ENCODE results near the gene STAB1.

Gene STAB1

DNA sequence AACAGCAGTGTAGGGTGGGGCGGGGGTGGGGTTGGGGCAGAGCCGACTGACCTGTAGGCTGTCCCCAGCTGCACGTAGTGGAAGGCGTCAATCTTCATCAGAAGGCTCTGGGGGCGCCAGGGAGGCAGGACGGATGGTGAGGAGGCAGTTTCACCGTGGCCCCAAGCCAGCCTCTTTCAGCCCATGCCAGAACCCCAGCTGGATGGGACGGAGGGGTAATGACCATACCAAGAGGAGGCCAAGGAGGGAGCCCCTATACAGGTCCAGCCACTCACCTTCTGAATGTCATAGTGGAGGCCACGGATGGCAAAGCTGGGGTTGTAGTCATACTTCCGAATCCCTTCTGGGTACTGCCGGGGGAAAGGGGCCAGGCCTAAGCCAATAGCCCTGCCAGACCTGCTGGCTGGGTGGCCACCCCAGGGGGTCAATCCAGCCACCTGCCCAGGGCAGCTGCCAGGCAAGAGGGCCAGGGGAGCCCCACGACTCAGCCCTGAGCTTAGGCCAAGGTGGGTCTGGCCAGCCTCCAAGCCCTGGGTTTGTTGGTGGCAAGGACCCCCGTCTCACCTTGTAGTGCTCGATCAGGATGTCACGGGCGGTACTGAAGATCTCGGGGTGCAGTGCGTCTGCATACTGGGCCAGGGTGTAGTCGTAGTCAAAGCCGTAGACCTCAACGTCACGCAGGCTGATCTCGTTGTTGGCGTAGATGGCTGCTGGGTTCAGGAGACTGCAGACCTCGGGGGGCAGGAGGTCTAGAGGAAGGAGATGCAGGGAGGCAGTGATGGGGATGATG is 33.6 kb downstream of the STAB1 start:
- TF ChIP-seq, protein P1, sequence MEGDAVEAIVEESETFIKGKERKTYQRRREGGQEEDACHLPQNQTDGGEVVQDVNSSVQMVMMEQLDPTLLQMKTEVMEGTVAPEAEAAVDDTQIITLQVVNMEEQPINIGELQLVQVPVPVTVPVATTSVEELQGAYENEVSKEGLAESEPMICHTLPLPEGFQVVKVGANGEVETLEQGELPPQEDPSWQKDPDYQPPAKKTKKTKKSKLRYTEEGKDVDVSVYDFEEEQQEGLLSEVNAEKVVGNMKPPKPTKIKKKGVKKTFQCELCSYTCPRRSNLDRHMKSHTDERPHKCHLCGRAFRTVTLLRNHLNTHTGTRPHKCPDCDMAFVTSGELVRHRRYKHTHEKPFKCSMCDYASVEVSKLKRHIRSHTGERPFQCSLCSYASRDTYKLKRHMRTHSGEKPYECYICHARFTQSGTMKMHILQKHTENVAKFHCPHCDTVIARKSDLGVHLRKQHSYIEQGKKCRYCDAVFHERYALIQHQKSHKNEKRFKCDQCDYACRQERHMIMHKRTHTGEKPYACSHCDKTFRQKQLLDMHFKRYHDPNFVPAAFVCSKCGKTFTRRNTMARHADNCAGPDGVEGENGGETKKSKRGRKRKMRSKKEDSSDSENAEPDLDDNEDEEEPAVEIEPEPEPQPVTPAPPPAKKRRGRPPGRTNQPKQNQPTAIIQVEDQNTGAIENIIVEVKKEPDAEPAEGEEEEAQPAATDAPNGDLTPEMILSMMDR (IDR thresholded peaks at IDR 0.05; ENCODE audit: extremely low read depth, insufficient read depth, missing control alignments) = no peak
- in situ Hi-C loops (cut with MboI; ENCODE audit: low pct_unique_long_range_greater_than_20kb, low sequenced_read_pairs, unreplicated experiment) = no loop called here
- DNase-seq (ENCODE audit: low spot score) = no peak

DNA sequence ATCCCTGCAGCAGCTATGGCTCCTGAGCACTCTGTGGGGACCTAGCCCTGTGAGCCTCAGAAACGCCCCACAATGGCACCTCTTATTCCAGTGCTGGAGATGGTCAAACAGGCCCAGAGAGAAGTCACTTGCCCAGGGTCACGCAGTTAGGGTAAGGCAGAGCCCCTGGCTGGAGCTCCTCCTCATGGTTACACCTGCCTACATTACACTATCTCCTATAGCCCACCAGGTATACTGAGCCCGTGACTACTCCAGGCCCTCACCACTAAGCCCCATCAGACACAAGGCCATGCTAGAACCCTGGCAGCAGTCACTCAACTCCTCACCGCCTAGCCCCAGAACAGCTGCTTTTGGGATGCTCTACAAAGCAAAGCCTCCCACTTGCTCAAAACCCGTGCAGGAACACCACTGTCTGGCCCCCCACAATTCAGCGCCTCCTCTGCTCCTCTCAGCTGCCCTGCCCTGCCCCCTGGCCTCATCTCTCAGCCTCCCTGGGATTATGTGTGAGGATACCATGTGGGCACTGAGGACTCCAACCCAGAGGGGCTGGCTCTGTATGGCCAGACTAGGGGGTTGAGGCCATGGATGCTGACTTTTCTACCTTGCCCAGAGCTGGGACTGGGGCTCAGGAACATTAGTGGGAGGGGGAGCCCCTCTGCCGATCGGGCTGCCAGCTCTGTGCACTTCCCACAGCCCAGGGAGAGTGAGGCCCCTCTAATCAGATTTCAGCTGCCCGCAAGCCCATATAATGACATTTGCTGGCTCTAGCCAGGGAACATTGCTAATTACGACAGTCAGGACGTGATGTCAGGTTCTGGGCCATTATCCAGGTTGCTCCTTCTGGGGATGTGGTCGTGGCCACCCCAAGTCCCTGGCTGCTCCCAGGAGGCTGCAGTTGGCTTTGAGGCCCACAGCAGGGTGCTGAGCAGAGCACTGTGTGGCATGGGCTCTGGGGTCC is 34.5 kb downstream of the STAB1 start:
- in situ Hi-C loops (cut with MboI; ENCODE audit: low pct_unique_long_range_greater_than_20kb, low sequenced_read_pairs, unreplicated experiment) = no loop called here

DNA sequence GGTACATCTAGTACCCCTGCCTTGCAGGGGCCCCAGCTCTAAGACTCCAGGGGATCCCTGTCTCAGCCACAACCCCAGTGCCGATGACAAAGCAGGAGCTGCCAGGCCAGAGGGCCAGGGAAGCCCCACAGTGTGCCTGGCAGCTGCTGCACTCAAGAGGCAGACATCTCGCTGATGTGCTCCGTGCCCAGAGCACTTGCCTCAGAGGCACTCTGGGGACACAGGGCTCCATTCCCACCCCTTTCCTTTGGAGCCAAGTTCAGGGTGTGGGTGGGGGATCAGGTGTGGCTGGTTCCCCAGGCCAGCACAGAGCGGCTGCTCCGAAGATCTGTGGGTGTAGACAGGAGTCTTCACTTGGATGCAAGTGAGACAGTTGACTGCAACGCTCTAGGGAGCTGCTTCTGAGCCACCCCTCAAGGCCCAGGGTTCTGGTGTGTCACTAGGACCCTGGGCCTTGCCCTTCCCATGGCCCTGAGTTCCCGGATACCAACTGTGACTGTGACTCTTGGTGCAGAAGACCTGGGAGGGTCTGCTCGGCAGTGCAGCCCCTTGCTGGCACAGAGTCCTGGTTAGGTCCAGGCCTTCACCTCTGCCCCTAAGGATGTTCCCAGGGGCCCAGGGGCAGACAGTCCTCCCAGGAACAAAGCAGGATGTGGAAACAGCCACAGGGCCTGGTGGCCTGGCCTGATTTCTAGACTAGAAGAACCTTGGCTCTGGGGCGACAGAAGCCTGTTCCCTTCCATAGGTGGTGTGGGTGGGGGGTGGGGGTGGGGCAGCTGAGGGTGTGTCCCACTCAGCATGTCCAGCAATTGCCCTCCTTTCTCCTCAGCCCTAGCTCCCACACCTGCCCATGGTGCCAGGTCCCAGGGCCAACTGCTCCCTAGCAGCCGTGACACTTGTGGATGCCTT is 36.0 kb downstream of the STAB1 start:
- DNase-seq (ENCODE audit: low spot score) = peak; percentile 17
- in situ Hi-C loops (cut with MboI; ENCODE audit: low pct_unique_long_range_greater_than_20kb, low sequenced_read_pairs, unreplicated experiment) = no loop called here
- TF ChIP-seq, protein P1 (IDR thresholded peaks at IDR 0.05; ENCODE audit: extremely low read depth, insufficient read depth, missing control alignments) = no peak

More for the DNA sequence above, 34.5 kb downstream of the STAB1 start:
- no peak for DNase-seq (ENCODE audit: low spot score)
- TF ChIP-seq, protein P1 (IDR thresholded peaks at IDR 0.05; ENCODE audit: extremely low read depth, insufficient read depth, missing control alignments) = no peak

DNA sequence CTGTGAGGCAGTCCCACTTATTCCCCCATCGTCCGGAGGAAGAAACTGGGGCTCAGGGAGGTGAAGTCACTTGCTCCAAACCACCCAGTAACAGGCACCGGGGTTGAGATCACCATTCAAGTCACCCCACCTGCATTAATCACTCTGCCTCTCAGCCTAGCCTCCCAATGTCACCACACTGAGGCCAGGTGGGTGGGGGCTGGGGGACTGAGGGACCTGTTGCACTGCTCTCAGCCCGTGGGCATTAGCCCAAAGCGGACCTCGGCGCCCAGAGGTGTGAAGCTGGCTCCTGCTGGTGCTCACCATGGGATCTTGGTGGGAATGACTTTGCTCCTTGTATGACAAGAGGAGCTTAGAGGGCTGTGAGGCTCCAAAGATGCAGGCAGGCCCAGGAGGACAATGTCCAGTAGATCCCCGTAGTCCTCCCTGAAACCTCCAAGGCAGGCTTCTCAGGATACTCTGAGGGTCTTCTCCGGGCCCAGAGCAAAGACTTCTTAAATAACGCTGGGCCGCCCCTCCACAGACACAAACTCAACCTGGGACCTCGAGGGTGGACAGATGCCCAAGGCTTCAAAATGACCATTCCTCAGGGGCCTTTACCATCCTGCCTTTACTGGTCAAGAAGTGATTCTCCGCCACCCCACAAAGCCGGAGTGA is 36.9 kb downstream of the STAB1 start:
- in situ Hi-C loops (cut with MboI; ENCODE audit: low pct_unique_long_range_greater_than_20kb, low sequenced_read_pairs, unreplicated experiment) = no loop called here
- DNase-seq (ENCODE audit: low spot score) = peak; percentile 14
- TF ChIP-seq, protein P1 (IDR thresholded peaks at IDR 0.05; ENCODE audit: extremely low read depth, insufficient read depth, missing control alignments) = no peak

DNA sequence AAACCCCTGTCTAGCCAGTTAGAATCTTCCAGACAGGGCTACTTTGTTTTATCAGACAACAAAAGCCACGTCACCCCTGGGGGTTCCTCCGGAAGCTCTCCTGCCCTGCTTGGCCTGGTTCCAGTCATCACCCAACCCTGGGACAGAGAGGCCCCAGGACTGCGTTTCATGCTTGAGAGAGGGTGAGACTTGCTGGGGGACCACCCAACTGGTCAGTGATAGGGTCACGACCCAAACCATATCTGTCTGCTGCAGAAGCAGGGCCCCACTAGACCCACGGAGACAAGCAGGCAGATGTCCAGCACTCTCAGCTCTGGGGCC is 37.3 kb downstream of the STAB1 start:
- peak; percentile 59 for DNase-seq (ENCODE audit: low spot score)
- TF ChIP-seq, protein P1 (IDR thresholded peaks at IDR 0.05; ENCODE audit: extremely low read depth, insufficient read depth, missing control alignments) = no peak
- in situ Hi-C loops (cut with MboI; ENCODE audit: low pct_unique_long_range_greater_than_20kb, low sequenced_read_pairs, unreplicated experiment) = no loop called here
